OCI-LY3 (cell line): ENCODE data around the gene VEZT.

Experiments
- EZH2phosphoT487 ChIP-seq: fragments of 200-600 bp; shearing (Covaris generic); IDR thresholded peaks from 2 replicates; pipeline ENCODE4 v1.6.1; 2018; ENCODE audit warnings: antibody characterized with exemption, mixed run types, low read depth
- TF ChIP-seq, protein P1 (sequence below): fragments of 200-600, 300-600 bp; sonication (generic); IDR thresholded peaks from 2 replicates; pipeline ENCODE4 v1.5.1; 2014; ENCODE audit warnings: antibody characterized with exemption, low read length, low read depth

DNA sequence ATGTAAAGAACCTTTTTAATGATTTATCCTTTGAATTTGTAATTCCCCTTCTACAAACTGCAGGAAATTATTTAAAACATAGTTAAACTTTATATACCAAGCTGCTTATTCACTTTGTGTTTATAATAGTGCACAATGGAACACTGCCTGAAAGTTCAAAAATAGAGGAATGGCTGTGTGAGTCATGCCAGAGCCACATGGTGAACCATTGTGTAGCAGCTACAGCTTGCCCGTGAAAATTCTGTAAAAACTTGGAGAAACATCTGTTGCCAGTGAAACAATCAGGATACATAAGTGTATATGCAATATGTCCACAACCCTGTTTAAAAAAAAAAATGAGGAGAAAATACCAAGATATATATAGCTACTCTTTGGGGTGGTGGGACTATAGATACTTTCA is 59.5 kb downstream of the VEZT start:
- TF ChIP-seq, protein P1, sequence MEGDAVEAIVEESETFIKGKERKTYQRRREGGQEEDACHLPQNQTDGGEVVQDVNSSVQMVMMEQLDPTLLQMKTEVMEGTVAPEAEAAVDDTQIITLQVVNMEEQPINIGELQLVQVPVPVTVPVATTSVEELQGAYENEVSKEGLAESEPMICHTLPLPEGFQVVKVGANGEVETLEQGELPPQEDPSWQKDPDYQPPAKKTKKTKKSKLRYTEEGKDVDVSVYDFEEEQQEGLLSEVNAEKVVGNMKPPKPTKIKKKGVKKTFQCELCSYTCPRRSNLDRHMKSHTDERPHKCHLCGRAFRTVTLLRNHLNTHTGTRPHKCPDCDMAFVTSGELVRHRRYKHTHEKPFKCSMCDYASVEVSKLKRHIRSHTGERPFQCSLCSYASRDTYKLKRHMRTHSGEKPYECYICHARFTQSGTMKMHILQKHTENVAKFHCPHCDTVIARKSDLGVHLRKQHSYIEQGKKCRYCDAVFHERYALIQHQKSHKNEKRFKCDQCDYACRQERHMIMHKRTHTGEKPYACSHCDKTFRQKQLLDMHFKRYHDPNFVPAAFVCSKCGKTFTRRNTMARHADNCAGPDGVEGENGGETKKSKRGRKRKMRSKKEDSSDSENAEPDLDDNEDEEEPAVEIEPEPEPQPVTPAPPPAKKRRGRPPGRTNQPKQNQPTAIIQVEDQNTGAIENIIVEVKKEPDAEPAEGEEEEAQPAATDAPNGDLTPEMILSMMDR: no peak
- TF ChIP-seq EZH2phosphoT487: no peak
